CD4-positive, CD25-positive, alpha-beta regulatory T cell (primary cell): ENCODE measurements around the gene MRPL28. TPM values are rescaled to one million over a fixed set of nuclear protein-coding genes. Genes with fewer than 3 reads are reported as not detected.

Experiments
- ATAC-seq, 2 donors: fragments of 150-1000 bp; cut with Tn5 transposase; one replicate each; pipeline ENCODE4 v1.10.0; 2021; ENCODE audit warnings: low read depth in 2 of 2, moderate number of reproducible peaks in 2 of 2, moderate library complexity in 1 of 2
- DNase-seq, 3 donors: peaks; one replicate each; pipeline versions ENCODE4 v3.0.0 to v3.0.0-alpha.2; 2012 to 2022; ENCODE audit warnings: mixed read lengths in 1 of 3
- H3K27ac ChIP-seq: one replicate; pipeline ENCODE4 v1.7.0; 2013; ENCODE audit warnings: mild to moderate bottlenecking, low read length; ENCODE audit not compliant: insufficient read depth, poor library complexity, severe bottlenecking
- H3K27me3 ChIP-seq: one replicate; pipeline ENCODE4 v1.7.0; 2013; ENCODE audit warnings: low read length; ENCODE audit not compliant: control insufficient read depth, insufficient read depth
- H3K36me3 ChIP-seq: one replicate; pipeline ENCODE4 v1.7.0; 2013; ENCODE audit warnings: mild to moderate bottlenecking, low read length, moderate library complexity; ENCODE audit not compliant: control insufficient read depth, insufficient read depth
- H3K4me1 ChIP-seq: 2 replicates; pipeline ENCODE4 v1.7.0; 2013; ENCODE audit warnings: mild to moderate bottlenecking, low read length; ENCODE audit not compliant: insufficient read depth, control insufficient read depth, poor library complexity, severe bottlenecking
- H3K4me3 ChIP-seq: one replicate; pipeline ENCODE4 v1.7.0; 2013; ENCODE audit warnings: low read depth, mild to moderate bottlenecking, low read length, moderate library complexity
- H3K9me3 ChIP-seq, 2 experiments: 1 replicate in 1 of 2; 2 replicates in 1 of 2; pipeline ENCODE4 v1.7.0; 2013; ENCODE audit warnings: low read length in 2 of 2, mild to moderate bottlenecking in 1 of 2, moderate library complexity in 1 of 2; ENCODE audit not compliant: control insufficient read depth in 2 of 2
- H3K27ac Mint-ChIP-seq, 3 donors: one replicate each; pipeline ENCODE4 v1.8.0; 2020 to 2022; ENCODE audit warnings: mild to moderate bottlenecking in 3 of 3, mixed read lengths in 3 of 3, moderate library complexity in 2 of 3
- H3K27me3 Mint-ChIP-seq: one replicate; pipeline ENCODE4 v1.8.0; 2022; ENCODE audit warnings: mild to moderate bottlenecking, mixed read lengths
- H3K36me3 Mint-ChIP-seq: one replicate; pipeline ENCODE4 v1.8.0; 2020; ENCODE audit warnings: mixed read lengths
- H3K4me1 Mint-ChIP-seq, 4 donors: one replicate each; pipeline ENCODE4 v1.8.0; 2020 to 2022; ENCODE audit warnings: mixed read lengths in 4 of 4, mild to moderate bottlenecking in 1 of 4
- H3K4me3 Mint-ChIP-seq, 4 donors: one replicate each; pipeline ENCODE4 v1.8.0; 2020 to 2022; ENCODE audit warnings: mild to moderate bottlenecking in 4 of 4, mixed read lengths in 4 of 4, moderate library complexity in 3 of 4
- H3K9me3 Mint-ChIP-seq, 7 donors: one replicate each; pipeline ENCODE4 v1.8.0; 2020 to 2022; ENCODE audit warnings: mixed read lengths in 7 of 7, mild to moderate bottlenecking in 3 of 7, moderate library complexity in 2 of 7
- polyA plus RNA-seq, 4 donors: library from polyadenylated mRNA; unstranded; fragments of 300-500 nt; fragmentation: Illumina TruSeq; gene quantifications; one replicate each; pipeline ENCODE4 v1.2.3, GENCODE V29; 2021
- total RNA-seq: library from RNA; stranded (reverse); gene quantifications from one replicate; pipeline ENCODE4 v1.2.3, GENCODE V29; 2022

Gene MRPL28
- total and polyA plus RNA-seq, 5 donors from 2014 or later, result 37.8 to 109 (median 72.1) TPM

DNA sequence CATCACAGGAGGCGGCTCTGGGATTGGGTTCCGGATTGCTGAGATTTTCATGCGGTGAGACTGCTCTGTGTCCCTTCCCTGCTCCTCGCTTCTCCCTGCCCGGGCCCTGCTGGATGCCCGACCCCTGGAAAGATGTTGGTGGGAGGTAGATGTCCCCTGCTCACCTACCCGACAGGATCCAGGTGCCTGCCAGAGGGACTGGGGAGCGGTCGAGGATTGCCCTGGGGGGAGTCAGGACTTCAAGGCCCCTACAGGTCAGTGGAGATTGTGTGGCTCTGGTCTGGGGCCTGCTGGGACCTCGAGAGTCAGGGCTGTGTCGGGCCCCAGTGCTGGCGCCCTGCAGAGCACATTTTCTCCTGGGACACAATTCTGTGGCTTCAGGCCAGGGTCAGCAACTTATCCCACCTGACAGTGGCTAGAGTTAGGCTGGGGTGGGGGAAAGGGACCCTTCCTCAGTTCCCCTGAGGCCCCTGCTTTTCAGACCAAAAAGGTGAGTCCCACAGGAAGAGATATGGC, 34.7 kb upstream of the MRPL28 start:
- Histone ChIP-seq H3K9me3 (no peaks in the 10 kb centered on the region), H3K4me1 (peaks cover 11% of the 10 kb centered on the region), H3K36me3 (no peaks in the 10 kb centered on the region), H3K4me3 (no peak overlapping the region), H3K27me3 (no peaks in the 10 kb centered on the region), H3K27ac (no peak overlapping the region)
- Mint-ChIP-seq H3K27ac (no peak overlapping the region), H3K4me3 (peak overlapping the region in 1 of 4 donors; percentile 54), H3K9me3 (no peaks in the 10 kb centered on the region), H3K36me3 (no peaks in the 10 kb centered on the region), H3K4me1 (peaks cover 0 to 10% (median 4%) of the 10 kb centered on the region in 4 donors), H3K27me3 (no peaks in the 10 kb centered on the region)
- ATAC-seq (no peak), DNase-seq (no peak)

DNA sequence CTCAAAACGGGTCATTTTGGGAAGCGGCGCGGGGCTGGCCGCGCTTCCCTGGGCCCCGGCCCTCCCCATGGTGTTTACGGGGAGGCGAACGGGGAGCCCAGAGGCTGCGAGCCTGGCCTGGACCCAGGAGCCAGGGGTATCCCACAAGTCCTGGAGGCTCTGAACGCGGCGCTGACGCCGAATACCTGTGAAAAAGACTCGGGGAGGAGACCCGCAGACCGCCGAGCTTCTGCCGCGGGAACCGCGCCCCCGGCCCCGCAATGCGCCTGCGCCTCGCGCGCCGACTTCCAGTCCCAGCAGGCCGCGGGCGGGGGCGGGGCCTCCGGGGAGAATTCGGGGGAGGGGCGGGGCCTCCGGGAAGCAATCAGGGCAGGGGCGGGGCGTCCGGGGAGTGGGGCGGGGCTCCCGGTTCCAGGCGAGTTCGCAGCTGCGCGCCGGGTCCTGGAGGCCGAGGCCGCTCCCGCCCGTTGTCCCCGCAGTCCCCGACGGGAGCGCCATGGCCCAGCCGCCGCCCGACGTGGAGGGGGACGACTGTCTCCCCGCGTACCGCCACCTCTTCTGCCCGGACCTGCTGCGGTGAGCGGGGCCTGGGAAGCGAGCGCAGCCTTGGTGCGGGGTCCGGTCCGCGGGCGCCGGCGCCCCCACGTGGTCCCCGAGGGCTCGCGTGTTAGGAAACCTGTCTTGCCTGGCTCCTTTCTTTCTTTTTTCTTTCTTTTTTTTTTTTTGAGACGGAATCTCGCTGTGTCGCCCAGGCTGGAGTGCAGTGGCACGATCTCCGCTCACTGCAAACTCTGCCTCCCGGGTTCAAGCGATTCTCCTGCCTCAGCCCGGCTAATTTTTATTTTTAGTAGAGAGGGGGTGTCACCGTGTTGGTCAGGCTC, 31.4 kb upstream of the MRPL28 start, which contains the start of gene DECR2:
DECR2 (plus strand) TSS at position 418 of the 881 bp plus-strand sequence; CDS start at position 497, 79 bp downstream.
- H3K4me3 ChIP-seq, result peak within 1 kb of the TSS; percentile 19
- no peaks in the 10 kb centered on the region for H3K36me3 ChIP-seq
- peak; percentile 82 to 85 for ATAC-seq
- peaks cover 13% of the 10 kb centered on the region for H3K4me1 ChIP-seq
- peaks cover under 1 to 24% (median 5%) of the 10 kb centered on the region in 4 donors for H3K4me1 Mint-ChIP-seq
- H3K27ac Mint-ChIP-seq, result peak within 1 kb of the TSS; percentile 82 to 90 (median 82)
- H3K27me3 Mint-ChIP-seq, result no peaks in the 10 kb centered on the region
- peak within 1 kb of the TSS; percentile 79 for H3K27ac ChIP-seq
- no peaks in the 10 kb centered on the region for H3K9me3 ChIP-seq
- no peaks in the 10 kb centered on the region for H3K36me3 Mint-ChIP-seq
- no peaks in the 10 kb centered on the region for H3K27me3 ChIP-seq
- peaks cover 0 to under 1% (median 0%) of the 10 kb centered on the region in 7 donors for H3K9me3 Mint-ChIP-seq
- DNase-seq, result peak; percentile 92 to 97 (median 94)
- H3K4me3 Mint-ChIP-seq, result peak within 1 kb of the TSS; percentile 90 to 95 (median 92)

DNA sequence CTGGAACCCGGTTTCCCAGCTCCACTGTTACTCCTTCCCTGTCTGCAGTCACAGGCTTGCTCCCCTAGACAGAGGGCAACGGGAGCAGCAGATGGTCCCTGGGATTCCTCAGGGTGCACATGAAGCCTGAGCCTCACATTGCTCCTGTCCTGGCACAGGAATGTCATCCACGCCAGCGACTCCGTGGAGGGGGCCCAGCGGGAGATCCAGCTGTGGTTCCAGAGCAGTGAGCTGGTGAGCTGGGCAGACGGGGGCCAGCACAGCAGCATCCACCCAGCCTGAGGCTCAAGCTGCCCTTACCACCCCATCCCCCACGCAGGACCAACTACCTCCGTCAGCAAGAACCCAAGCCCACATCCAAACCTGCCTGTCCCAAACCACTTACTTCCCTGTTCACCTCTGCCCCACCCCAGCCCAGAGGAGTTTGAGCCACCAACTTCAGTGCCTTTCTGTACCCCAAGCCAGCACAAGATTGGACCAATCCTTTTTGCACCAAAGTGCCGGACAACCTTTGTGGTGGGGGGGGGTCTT, 29.8 kb upstream of the MRPL28 start:
- no peaks in the 10 kb centered on the region for H3K9me3 ChIP-seq
- H3K27ac ChIP-seq, result no peak overlapping the region
- no peaks in the 10 kb centered on the region for H3K36me3 ChIP-seq
- Mint-ChIP-seq H3K36me3 (no peaks in the 10 kb centered on the region), H3K27me3 (peaks cover 12% of the 10 kb centered on the region), H3K4me3 (peak overlapping the region; percentile 90 to 95 (median 92)), H3K9me3 (peaks cover 0 to 6% (median 0%) of the 10 kb centered on the region in 7 donors), H3K4me1 (peaks cover 4 to 32% (median 13%) of the 10 kb centered on the region in 4 donors), H3K27ac (peak overlapping the region in 2 of 3 donors; percentile 82 to 90)
- peak overlapping the region; percentile 10 for H3K4me3 ChIP-seq
- peaks cover 16% of the 10 kb centered on the region for H3K4me1 ChIP-seq
- ATAC-seq (no peak), DNase-seq (no peak)
- no peaks in the 10 kb centered on the region for H3K27me3 ChIP-seq

DNA sequence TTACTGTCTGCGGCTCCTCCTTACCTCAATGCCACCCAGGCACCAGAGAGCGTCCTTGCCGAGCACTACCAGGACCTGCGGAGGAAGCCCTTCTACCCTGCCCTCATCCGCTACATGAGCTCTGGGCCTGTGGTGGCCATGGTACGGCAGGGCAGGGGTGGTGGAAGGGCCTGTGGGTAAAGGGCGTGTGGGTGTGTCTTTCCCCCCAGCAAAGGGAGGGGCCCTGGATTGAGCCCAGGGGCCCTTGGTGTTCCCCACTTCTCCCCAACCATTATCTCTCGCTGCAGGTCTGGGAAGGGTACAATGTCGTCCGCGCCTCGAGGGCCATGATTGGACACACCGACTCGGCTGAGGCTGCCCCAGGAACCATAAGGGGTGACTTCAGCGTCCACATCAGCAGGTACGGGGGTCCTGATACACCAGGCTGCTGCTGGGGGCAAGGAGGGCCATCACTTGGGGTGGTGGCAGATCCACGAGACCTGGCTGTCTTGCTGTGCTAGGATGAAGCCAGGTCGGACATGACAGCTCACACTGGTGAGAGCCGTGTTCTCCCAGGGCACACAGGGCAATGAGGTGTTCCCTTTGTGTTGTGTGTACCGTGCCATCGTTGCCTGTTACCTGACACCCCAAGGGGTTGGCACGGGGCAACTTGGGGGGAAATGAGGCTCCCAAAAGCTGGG, 29.1 kb upstream of the MRPL28 start:
- Mint-ChIP-seq H3K4me3 (peak overlapping the region; percentile 61 to 95 (median 86)), H3K27ac (peak overlapping the region in 1 of 3 donors; percentile 73), H3K4me1 (peaks cover 4 to 32% (median 13%) of the 10 kb centered on the region in 4 donors), H3K36me3 (no peaks in the 10 kb centered on the region), H3K9me3 (peaks cover 0 to 6% (median 0%) of the 10 kb centered on the region in 7 donors), H3K27me3 (peaks cover 14% of the 10 kb centered on the region)
- H3K27ac ChIP-seq, result no peak overlapping the region
- DNase-seq (no peak), ATAC-seq (no peak)
- no peak overlapping the region for H3K4me3 ChIP-seq
- H3K27me3 ChIP-seq, result no peaks in the 10 kb centered on the region
- no peaks in the 10 kb centered on the region for H3K36me3 ChIP-seq
- no peaks in the 10 kb centered on the region for H3K9me3 ChIP-seq
- peaks cover 16% of the 10 kb centered on the region for H3K4me1 ChIP-seq

DNA sequence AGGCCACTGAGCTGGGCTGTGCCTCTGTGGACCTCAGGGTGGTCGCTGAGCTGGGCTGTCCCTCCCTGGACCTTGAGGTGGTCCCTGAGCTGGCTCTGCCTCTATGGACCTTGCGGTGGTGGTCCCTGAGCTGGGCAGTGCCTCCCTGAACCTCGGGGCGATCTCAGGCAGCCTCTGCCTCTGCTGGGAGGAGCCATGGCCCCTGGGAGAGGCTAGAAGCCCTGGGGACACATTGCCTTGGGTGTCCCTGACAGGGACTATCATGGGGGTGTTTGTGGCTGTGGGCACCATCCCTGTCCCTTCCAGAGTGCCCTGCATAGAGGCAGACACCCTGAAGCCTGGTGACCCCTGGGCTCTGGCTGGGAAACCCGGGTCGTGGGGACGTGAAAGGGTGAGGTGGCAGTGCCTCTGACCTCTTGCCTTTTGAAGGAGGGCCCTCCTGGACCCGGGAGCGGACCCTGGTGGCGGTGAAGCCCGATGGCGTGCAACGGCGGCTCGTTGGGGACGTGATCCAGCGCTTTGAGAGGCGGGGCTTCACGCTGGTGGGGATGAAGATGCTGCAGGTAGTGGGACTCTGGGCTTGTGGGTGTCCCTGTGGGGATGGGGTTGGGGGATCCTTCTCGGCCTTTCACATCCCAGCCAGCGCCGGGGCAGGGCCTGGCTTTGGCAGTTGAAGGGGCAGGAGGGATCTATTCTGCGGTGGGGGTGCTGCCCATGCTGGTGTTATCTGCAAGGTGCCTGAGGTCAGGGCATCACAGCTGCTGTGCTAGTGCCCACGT, 28.4 kb upstream of the MRPL28 start:
- Histone ChIP-seq H3K4me3 (no peak overlapping the region), H3K27me3 (no peaks in the 10 kb centered on the region), H3K4me1 (peaks cover 16% of the 10 kb centered on the region), H3K36me3 (no peaks in the 10 kb centered on the region), H3K9me3 (no peaks in the 10 kb centered on the region), H3K27ac (no peak overlapping the region)
- DNase-seq (no peak), ATAC-seq (no peak)
- Mint-ChIP-seq H3K27ac (peak overlapping the region in 2 of 3 donors; percentile 32 to 73), H3K4me3 (peak overlapping the region; percentile 61 to 90 (median 78)), H3K36me3 (no peaks in the 10 kb centered on the region), H3K9me3 (peaks cover 0 to 6% (median 0%) of the 10 kb centered on the region in 7 donors), H3K4me1 (peaks cover 4 to 32% (median 13%) of the 10 kb centered on the region in 4 donors), H3K27me3 (peaks cover 14% of the 10 kb centered on the region)

DNA sequence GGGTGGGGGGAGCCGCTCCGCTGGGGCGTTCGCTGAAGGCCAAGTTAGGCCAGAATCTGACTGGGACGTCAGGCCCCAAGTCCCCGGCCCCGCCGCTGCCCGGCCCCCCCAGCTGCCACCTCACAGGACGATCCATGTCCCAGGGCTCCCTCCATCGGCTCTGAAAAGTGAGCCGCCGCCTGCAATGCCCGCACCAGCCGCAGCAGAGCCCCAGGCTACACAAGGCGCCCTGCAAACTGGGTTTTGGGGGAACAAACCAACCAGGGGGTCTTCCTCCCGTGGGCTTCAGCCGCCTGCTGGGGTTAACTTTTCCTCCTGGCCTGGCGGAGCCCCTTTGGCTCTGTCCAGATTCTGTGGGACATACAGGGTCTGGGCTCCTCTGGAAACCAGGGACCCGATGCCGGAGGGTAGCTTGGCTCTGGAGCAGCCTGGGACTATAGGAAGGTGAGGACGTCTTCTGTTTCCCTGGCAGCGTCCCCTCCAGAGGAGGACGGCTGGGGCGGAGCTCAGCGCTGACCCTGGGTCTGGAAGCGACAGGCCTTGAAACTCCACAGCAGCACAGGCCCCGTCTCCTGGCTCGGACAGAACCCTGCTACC, 27.5 kb upstream of the MRPL28 start:
- DNase-seq (peak in 1 of 3 donors; percentile 31), ATAC-seq (no peak)
- H3K4me1 ChIP-seq, result peaks cover 16% of the 10 kb centered on the region
- peaks cover 4 to 32% (median 13%) of the 10 kb centered on the region in 4 donors for H3K4me1 Mint-ChIP-seq
- peaks cover 0 to 6% (median 0%) of the 10 kb centered on the region in 7 donors for H3K9me3 Mint-ChIP-seq
- H3K9me3 ChIP-seq, result no peaks in the 10 kb centered on the region
- peak overlapping the region; percentile 32 to 79 (median 55) for H3K27ac Mint-ChIP-seq
- H3K36me3 ChIP-seq, result no peaks in the 10 kb centered on the region
- H3K4me3 ChIP-seq, result no peak overlapping the region
- H3K4me3 Mint-ChIP-seq, result peak overlapping the region; percentile 61 to 82 (median 72)
- peak overlapping the region; percentile 33 for H3K27ac ChIP-seq
- H3K36me3 Mint-ChIP-seq, result no peaks in the 10 kb centered on the region
- no peaks in the 10 kb centered on the region for H3K27me3 ChIP-seq
- H3K27me3 Mint-ChIP-seq, result peaks cover 14% of the 10 kb centered on the region
